ELR (cell line): ENCODE data around the gene NFXL1.
"Not testable (repeated sequence)": the region's sequence is repeated elsewhere in the genome, so short reads cannot be mapped to it uniquely, and the experiment has no call there.

Experiments
- DNase-seq: peaks from one replicate; pipeline ENCODE4 v3.0.0-alpha.2; 2015; ENCODE audit warnings: low read depth

Gene NFXL1

GRCh38 chr4:47914220-47914925, at the start of gene NFXL1:
Gene NFXL1, minus strand, starts transcription at chr4:47914583. Its CDS starts 380 bp downstream, at chr4:47914203.
- DNase-seq: peak; percentile 96

GRCh38 chr4:47954677-47955076, 40.3 kb upstream of the NFXL1 start:
- no peak for DNase-seq

GRCh38 chr4:47954245-47954644, 39.9 kb upstream of the NFXL1 start:
- no peak for DNase-seq

GRCh38 chr4:47945930-47946726, 31.7 kb upstream of the NFXL1 start:
- no peak for DNase-seq

- no peak for DNase-seq
Measured at GRCh38 chr4:47942081-47942819, 27.9 kb upstream of the NFXL1 start.

- DNase-seq: no peak
Measured at GRCh38 chr4:47939456-47939855, 25.1 kb upstream of the NFXL1 start.

GRCh38 chr4:47936336-47936735, 22.0 kb upstream of the NFXL1 start:
- DNase-seq: no peak

- DNase-seq: peak; percentile 64
Measured at GRCh38 chr4:47933840-47934239, 19.5 kb upstream of the NFXL1 start.

- peak; percentile 52 for DNase-seq
Measured at GRCh38 chr4:47930971-47931804, 16.8 kb upstream of the NFXL1 start.

GRCh38 chr4:47929682-47930201, 15.4 kb upstream of the NFXL1 start:
- no peak for DNase-seq

- DNase-seq: peak; percentile 67
Measured at GRCh38 chr4:47926667-47927258, 12.4 kb upstream of the NFXL1 start.

- DNase-seq: not testable (repeated sequence)
Measured at GRCh38 chr4:47923261-47923608, 8.9 kb upstream of the NFXL1 start.

- DNase-seq: not testable (repeated sequence)
Measured at GRCh38 chr4:47922436-47923260, 8.3 kb upstream of the NFXL1 start.

- DNase-seq: not testable (repeated sequence)
Measured at GRCh38 chr4:47917163-47917562, 2.8 kb upstream of the NFXL1 start.

- no peak for DNase-seq
Measured at GRCh38 chr4:47915378-47915777, 995 bp upstream of the NFXL1 start.

GRCh38 chr4:47914926-47915237, 499 bp upstream of the NFXL1 start:
- no peak for DNase-seq

- peak; percentile 38 for DNase-seq
Measured at GRCh38 chr4:47913861-47914219, 543 bp downstream of the NFXL1 start.

GRCh38 chr4:47913330-47913729, 1.1 kb downstream of the NFXL1 start:
- DNase-seq: peak; percentile 44

- DNase-seq: no peak
Measured at GRCh38 chr4:47907089-47907646, 7.2 kb downstream of the NFXL1 start.

- no peak for DNase-seq
Measured at GRCh38 chr4:47899639-47900038, 14.7 kb downstream of the NFXL1 start.
